HL-60/S4 treated with retinoic acid at 250 ng/mL for 4 days and 3 days (cell line): ENCODE results near the gene MED29.

ENCODE experiments used
- in situ Hi-C: fragments of 300-500 bp; cut with MboI; formaldehyde crosslinking; loops from 2 replicates; pipeline ENCODE4 v1.7.0; 2022; ENCODE audit warnings: low sequenced_read_pairs

The MED29 gene

DNA sequence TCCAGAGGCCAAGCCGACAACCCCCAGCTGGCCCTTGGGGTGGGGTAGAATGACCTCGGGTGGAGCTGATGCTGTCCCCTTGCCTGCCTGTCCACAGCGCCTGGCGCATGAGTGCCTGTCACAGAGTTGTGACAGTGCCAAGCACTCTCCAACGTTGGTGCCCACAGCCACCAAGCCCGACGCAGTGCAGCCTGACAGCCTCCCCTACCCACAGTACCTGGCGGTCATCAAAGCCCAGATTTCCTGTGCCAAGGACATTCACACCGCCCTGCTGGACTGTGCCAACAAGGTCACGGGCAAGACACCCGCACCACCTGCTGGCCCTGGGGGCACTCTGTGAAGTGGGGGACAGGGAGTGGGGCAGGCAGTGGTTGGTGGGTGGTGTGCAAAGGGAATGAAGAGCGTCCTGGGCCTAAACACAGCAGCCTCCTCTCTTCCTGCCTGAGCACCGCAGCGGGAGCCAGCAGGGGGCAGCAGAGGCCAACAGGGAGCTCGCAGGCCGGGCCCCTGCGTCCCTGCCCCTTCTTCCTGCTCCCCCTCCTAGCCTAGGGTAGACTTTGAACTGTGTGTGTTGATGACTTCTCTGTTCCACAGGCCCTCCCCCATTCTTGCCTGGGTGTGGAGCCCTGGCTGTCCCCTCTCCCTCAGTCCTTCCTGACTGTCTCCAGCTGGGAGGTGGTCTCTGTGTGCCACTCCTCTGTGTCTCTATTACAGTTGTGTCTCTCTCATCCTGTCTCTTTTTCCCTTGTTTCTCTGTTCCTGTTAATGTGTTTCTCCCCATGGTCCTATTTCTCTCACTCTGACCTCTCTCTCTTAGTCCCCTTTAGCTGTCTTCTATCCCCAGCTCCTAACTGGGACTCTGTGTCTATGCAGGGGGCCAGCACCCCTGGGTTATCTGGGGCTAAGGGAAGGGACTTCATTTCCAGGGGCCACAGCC lies 6.5 kb downstream of the MED29 start:
- in situ Hi-C loops: no loop called here

GRCh38 chr19:39398297-39398864 lies 7.2 kb downstream of the MED29 start:
- in situ Hi-C loops: no loop called here

- in situ Hi-C loops: no loop called here
These were observed 8.5 kb downstream of the MED29 start for GRCh38 chr19:39399668-39400050.

GRCh38 chr19:39400061-39400460 lies 8.9 kb downstream of the MED29 start:
- in situ Hi-C loops: no loop called here

DNA sequence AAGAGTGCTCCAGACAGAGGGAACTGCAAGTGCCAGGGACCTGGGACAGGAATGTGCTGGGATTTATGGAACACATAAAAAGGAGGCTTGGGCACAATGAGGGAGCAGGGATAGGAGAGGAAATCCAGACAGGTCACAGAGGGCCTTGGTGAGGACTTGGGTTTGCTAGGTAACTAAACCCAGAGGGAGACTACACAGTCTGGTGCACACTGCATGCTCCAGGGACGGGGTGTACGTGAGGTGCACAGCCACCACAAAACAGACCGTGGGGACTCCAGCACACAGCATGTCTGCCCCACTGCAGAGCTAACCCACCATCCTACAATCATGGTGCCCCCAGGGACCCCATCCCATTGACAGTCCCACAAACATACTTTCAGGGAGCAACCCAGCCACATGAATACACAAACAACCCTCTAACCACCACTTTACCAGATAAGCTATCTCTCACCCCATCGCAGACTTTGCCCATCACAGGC lies 9.9 kb downstream of the MED29 start:
- in situ Hi-C loops: no loop called here

- in situ Hi-C loops: no loop called here
These were observed 10.6 kb downstream of the MED29 start for GRCh38 chr19:39401549-39402345.

DNA sequence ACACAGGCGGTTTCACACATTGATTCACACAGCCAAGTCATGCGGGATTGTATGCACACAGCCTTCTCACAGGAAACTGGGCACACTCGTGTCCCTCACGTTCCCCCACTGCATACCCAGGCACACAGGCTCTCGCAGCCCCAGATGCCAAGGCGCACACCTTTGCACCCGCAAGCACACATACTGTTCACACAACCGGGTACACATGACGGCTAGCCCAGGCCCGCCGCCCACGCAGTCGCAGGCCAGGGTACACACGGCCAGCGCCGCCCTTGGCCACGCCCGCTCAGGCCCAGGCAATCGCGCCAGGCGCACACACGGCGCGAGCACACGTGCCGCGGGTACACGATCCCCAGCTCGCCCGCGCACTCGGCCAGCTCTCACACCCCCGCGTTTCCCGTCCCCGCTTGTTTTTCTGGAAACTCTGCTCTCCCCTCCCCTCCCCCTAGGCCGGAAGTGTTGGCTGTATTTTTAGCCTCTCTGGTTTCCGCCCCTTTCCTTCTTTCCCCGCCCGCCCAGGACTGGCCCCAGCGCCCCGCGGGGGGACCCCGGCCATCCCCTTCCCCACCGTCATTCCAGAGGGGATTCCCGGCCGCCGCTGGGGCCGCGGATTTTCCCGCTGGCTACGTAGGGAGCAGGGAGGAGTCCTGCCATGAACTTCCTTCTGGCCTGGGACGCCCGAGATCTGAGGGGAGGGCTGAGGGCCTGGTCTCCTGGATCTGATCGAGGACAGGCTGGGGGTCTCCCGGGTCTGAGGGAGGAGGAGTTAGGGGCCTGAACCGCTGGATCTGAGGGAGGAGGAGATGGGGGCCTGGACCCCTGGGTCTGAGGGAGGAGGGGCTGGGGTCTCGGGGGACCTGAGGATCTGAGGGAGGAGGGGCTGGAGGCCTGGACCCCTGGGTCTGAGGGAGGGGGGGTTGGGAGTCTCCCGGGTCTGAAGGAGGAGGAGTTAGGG lies 11.4 kb downstream of the MED29 start:
- in situ Hi-C loops: no loop called here

DNA sequence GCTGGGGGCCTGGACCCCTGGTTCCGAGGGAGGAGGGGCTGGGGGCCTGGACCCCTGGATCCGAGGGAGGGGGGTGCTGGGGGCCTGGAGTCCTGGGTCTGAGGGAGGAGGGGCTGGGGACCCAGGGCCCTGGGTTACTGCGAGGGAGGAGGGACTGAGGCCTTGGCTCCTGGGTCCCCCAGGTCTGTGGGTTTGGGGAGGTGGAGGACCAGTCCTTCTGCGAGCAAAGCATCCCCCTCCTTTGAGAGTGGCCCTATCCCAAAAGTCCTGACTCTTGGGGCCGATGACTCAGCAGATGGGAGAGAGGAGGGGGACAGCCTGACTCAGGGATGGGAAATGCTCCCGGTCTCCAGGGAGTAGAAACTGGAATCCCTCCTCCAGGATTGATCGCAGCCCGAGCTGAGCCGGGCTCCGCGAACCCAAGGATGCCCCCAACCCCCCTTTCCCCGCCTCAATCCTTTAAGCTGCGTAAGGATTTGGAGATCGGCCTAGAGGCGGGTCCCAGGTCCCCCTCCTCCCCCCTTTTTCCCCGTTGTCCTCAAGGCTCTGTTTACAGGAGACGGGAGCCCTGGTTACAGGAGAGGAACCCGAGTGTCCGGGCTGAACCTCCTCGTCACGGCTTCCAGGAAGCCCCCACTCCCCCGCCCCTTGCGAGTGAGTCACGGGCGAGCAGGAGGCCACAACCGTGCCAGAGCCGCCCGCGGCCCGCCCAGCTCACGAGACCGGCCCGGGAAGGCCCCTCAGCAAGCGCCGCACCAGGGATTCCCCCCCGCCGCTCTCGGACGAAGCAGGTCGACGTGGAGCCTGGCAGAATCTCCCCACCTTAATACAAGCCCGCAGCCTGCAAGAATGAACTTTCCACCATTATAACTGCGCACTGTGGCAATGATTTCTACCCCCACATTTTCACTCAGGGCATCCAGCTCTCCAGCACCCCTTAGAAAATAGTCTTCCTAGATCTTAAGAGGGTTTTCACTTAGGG lies 12.4 kb downstream of the MED29 start:
- in situ Hi-C loops: no loop called here

- in situ Hi-C loops: no loop called here
These were observed 14.2 kb downstream of the MED29 start for GRCh38 chr19:39405261-39405957.

GRCh38 chr19:39405958-39406655 lies 14.9 kb downstream of the MED29 start:
- in situ Hi-C loops: no loop called here

- in situ Hi-C loops: no loop called here
These were observed 15.7 kb downstream of the MED29 start, which contains the start of gene ZFP36 for GRCh38 chr19:39406656-39407409. Gene ZFP36, plus strand, starts transcription at chr19:39406847. Its CDS starts 58 bp downstream, at chr19:39406905.

DNA sequence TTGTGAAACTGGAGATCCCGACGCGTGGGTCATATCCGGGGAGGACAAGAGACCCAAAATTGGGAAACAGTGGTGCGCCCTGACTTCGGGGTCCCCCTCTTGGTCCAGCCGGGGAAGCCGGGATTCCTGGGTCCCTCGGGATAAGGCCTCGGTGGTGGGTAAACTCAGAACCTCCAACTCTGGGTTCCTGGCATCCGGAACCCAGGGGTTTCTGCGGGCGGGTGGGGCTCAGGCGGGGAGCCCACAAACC lies 16.2 kb downstream of the MED29 start:
- in situ Hi-C loops: no loop called here

- in situ Hi-C loops: no loop called here
These were observed 16.6 kb downstream of the MED29 start for GRCh38 chr19:39407660-39408391.

- in situ Hi-C loops: no loop called here
These were observed 17.4 kb downstream of the MED29 start for GRCh38 chr19:39408392-39409207.

DNA sequence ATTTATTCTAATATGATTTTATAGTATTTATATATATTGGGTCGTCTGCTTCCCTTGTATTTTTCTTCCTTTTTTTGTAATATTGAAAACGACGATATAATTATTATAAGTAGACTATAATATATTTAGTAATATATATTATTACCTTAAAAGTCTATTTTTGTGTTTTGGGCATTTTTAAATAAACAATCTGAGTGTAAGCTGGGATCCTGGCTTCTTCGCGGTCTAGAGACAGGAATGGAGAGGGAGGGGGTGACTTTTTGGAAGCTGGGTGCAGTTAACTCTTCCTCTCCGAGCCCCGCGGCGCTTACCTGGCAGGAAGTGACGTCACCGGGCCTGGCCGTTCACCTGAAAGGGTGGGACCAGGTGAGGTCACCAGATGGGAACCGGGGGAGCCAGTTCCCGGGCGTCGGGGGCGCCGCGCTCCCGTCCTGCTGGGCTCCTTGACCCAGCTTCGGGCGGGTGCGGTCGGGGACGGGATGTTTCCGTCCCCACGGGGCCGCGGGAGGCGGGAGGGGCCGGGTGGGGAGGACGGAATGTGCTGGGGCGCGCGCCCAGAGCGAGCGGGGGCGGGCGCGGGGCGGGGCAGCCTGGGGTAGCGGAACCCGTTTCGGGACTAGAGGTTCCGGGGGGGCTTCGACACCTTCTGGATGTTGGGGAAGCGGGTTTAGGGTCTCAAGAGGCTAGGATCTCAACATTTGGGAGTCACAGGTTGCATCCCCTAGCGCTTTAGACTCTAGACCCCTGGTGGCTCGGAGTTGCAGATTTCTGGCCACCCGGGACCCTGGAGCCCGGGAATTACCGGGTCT lies 18.2 kb downstream of the MED29 start:
- in situ Hi-C loops: no loop called here
